ENCODE data around the gene SPNS2. TPM values are rescaled to one million over a fixed set of nuclear protein-coding genes. Genes with fewer than 3 reads are reported as not detected.

The SPNS2 gene
- total RNA-seq, 1 donor from 2014 or later = 45.6 TPM

DNA sequence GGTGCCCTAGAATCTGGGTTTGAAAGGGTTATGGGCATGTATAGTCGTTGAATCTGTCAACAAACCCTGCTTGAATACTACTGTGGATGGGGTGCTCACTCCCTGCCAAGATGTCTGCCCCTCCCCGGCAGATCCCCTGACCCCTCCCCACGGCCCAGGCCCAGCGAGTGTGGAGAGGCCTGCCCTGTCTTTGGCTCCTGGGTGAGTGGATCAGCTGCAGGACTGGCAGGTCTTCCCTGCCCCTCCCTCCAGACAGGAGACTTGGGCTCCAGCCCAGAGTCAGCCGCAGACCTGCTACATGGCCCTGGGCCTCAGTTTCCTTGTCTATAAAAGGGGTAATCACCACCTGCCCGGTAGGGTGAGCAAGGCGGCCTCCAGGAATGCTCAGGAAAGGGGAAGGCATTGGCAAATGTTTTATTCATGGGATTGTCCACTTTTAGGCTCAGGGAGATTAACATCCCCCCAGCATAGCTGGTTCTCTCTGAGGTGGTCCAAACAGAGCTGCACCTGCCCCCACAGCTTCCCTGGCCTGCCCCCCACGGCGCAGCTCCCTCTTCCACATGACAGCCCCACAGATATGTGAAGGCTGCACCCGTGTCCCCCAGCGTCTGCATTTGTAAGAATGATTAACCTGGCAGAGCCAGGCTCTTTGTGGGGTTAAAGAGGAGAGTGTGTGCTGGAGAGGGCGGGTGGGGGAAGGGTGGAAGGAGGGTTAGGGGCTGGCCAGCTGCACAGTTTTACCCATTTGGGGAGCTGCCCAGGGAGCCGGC, 18.5 kb upstream of the SPNS2 start:
- no peak for DNase-seq (ENCODE audit: low read depth in 2 of 2)

DNA sequence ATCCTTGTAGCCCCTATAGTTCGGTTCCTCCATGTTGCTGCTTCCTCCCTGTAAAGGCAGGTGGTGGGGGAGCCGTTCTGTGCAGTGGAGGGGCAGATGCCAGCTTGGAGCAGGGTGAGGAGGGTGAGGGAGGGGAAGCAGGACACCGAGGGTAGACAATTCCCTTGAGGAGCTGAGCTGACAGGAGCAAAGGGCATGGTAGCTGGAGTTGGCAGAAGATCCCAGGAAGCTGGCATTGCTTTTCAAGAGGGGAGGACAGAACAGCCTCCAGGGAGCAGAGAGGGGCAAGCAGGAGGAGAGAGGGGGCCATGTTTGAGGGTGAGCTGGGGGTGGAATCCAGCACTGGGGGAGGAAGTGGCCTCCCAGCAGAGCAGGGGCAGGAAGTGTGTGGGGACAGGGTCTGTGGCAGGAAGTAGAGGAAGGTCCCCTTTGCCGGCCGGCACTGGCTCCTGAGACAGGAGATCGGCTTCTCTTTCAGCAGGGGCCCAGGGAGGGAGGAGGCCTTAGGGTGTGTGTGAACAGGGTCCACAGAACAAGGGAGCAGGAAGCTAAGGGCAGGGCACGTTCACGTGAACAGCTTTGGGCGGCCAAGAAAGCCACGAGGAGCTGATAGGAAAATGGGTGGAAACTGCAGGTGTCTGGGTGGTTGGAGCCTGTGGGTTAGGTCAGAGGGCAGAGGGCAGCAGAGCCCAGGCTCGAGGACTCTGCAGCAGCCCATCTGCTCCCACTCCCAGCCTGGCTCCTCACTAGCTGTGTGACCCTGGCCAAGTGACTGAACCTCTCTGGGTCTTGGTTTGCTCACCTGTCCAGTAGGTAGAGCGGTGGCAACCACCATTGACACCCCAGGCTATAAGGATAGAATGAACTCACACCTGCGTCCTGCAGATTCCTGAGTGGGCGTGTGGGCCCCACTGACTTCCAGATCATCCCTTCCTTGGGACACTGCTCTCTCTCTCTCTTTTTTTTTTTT, 17.5 kb upstream of the SPNS2 start:
- no peak for DNase-seq (ENCODE audit: low read depth in 2 of 2)

DNA sequence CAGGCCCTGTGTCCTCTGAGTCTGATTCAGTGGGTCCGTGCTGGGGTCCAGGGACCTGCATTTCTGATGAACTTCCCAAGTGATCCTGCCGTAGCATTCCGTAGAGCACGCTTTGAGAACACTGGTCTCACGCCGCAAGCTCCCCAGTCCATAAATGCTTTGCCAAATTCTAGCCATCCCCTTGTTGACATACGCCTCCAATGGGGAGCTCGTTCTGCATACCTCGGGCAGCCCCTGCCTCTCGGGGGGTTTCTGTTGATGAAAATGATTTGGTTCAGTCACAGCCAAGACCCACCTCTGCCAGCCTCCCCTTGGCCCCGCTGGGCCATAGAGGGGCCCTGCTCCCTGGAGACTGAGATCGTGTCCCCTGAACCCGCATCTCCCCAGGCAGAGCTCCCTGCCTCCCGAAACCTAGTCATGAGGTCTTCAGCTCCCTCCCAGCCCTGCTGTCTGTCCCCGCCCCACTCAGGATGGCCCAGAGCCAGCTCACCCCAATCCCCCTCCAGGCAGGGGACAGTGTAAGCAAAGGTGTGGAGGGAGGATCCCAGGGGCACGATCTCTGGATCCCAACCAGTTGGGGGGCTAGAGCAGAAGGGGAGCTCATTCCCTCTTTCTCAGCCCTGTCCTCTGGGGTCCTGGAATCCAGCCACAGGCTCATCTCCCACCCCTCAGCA, 16.2 kb upstream of the SPNS2 start:
- no peak for DNase-seq (ENCODE audit: low read depth in 2 of 2)

DNA sequence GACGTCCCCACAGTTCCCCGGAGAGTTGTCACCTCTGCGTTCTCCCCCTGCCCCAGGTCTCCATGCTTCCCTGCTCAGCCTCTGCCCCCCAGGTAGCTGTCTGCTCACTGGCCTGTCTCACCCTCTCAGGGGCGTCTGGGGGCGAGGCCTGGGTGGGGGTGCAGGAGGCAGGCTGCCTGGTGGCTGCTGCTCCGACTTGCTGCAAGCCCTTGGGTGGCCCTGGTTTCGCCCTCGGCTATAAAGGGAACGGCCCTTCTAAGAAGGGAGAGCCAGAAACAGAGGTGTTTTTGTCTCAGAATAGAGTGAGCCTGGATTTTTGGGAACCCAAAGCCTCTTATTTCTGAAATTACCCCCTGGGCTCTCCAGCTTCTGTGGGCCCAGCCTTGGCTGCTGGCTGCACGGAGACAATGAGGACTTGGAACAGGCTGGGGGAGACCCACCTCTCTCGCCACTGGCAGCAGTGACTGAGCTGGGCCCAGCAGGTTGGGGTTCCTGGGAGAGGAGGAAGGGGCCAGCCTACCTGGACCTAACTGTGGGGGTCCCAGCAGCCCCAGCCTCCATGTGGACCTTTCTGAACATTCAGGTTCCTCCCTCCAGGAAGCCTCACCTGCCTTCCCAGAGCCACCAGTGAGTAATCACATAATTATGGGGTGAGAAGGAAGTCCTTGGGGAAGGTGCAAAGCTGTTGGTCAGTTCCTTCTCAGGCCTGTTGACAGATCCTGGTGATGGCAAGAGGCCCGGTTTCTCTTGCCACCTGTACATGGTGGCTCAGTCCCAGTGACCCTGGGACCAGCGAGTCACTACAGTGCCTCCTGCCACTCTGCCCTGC, 15.5 kb upstream of the SPNS2 start:
- DNase-seq (ENCODE audit: low read depth in 2 of 2) = peak in 1 of 2 donors; percentile 55

DNA sequence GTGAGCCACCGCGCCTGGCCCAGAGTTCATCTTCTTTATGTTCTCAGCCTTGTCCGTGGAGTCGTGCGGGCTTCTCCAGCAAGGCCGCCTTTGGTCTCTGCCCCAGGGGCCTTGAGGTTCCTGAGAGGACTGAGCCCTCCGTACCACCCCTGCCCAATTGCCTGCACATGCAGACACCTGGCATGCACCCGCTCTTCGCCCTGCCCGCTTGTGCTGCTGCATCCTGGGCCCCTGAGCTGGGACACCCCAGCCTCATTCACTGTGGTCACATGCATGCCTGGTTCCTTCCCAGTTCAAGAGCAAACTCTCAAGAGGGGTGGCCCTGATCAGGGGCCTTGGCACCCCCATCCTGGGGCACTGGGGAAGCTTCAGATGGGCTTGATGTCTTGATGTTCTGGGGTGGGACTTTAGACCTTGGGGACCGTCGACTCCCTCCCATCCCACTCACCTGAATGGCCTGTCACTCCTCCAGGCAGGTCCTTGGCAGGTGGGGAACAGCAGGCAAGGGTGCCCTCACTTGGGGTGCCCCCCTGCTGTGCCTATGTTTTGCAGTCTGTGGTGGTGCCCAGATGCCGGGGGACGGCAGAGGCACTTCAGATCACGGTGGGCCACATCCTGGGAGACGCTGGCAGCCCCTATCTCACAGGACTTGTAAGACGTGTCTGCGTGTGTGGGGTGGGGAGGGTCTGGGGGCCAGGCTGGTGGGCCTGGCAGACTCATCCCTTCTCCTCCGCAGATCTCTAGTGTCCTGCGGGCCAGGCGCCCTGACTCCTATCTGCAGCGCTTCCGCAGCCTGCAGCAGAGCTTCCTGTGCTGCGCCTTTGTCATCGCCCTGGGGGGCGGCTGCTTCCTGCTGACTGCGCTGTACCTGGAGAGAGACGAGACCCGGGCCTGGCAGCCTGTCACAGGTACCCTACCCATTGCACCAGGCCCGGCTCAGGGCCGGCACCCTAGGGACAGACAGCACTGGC, 12.7 kb upstream of the SPNS2 start:
- peak in 1 of 2 donors; percentile 52 for DNase-seq (ENCODE audit: low read depth in 2 of 2)

DNA sequence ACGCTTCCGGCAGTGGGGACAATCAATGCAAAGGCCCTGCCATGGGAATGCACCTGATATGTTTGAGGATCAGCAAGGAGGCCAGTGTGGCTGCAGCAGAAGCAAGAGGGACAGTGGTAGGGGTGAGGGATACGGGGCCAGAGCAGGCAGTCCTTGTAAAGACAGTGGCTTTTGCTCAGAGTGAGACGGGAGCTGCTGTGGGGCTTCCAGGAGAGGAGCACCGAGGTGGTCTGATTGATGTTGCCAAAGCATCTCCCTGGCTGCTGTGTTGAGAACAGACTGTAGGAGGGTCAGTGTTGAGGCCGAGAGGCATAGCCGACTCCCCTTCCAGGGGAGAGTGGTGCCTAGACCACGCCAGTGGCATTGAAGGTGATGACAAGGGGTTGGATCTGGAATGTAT, 11.4 kb upstream of the SPNS2 start:
- DNase-seq (ENCODE audit: low read depth in 2 of 2) = no peak

DNA sequence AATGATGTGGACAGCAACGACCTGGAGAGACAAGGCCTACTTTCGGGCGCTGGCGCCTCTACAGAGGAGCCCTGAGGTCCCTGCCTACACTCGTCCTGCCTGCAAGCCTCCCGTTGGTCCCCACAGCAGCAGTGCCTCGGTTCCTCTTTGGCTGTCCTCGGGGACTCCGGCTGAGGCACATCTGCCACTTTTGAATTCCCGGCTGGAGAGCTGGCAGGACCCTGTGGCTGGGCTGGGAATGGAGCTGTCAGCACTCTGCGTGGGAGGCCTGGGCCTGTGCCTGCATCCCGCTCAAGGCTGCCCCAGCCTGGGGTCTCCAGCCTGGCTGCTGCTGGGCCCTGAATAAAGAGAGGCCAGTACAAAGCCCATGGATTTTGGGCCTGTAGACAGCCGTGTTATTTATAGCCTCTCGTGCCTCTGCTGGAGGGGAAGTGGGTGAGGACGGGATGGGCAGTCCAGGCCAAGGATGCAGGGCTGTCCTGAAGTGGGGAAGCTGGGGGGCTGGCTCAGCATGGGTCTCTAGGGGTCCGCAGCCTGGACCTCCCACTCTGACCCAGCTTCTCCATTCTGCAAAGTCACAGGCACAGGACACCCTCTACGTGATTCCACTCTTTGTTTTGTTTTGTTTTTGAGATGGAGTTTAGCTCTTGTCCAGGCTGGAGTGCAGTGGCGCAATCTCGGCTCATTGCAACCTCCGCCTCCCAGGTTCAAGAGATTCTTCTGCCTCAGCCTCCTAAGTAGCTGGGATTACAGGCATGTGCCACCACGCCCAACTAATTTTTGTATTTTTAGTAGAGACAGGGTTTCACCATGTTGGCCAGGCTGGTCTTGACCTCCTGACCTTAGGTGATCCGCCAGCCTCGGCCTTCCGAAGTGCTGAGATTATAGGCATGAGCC, 10.6 kb upstream of the SPNS2 start:
- DNase-seq (ENCODE audit: low read depth in 2 of 2) = no peak

DNA sequence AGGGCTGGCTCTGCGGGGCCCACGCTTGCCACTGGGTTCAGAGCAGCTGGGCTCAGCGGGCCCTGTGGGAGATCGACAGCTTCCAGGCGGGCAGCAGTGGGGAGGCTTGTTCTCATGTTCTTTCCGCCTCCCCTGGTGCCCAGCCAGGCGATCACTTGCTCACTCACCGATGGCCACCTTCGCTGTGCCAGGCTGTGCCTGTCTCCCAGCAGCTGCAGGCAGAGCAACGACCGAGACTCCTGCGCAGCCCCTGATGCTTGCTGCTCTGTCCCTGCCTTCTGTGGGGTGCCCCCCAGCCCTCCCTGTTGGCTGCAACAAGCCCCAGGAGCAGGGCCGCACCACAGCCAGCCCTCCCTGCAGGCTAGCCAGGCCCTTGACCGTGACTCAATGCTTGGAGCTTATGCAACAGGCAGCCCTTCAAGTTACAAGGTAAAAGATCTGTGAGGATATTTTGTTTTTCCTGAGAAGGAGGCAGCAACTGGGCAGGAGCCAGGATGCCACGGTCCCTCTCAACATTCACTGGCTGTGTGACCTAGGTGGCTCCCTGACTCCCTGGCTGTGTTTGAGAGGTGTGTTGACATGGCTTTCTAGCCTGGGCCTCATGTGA, 9.6 kb upstream of the SPNS2 start:
- DNase-seq (ENCODE audit: low read depth in 2 of 2) = no peak

DNA sequence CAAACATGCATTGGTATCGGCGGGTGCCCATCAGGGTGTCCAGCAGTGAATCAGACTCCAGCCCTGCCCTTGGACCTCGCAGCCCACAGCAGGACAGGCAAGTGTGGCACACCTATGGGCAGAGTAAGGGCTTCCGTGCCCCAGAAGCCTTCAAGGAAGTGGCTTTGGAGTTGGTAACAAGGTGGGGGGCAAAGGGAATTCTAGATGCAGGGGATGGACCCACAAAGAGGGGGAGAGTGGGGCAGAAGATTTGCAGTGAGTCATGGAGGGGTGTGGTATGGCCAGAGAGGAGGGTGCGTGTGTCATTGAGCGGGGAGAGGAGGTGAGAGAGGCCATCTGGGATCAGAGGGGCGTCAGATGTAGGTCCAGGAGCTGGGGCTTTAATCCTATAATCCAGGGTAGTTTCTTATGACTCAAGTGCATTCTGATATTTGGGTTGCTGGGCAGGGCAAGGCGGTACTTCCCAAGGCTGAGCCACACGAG, 8.5 kb upstream of the SPNS2 start:
- no peak for DNase-seq (ENCODE audit: low read depth in 2 of 2)

DNA sequence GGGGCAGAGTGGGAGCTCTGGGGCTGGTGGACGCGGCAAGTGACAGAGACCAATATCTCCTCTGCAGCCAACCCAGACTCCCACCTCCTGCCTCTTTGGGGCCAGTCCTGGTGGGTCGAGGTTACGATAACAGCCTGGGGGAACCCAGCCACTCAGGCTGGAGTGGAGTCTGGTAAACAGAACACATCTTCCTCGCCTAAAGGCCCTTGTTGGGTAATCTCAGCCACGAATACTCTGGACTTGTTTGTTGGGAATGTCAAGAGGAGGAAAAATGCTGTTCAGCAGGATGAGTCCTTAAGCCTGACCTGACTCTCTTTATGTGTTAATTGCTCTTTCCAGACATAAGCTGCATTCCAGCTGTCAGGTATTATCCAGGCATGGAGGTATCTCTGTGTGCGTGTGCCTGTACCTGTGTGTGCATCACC, 8.0 kb upstream of the SPNS2 start:
- no peak for DNase-seq (ENCODE audit: low read depth in 2 of 2)

DNA sequence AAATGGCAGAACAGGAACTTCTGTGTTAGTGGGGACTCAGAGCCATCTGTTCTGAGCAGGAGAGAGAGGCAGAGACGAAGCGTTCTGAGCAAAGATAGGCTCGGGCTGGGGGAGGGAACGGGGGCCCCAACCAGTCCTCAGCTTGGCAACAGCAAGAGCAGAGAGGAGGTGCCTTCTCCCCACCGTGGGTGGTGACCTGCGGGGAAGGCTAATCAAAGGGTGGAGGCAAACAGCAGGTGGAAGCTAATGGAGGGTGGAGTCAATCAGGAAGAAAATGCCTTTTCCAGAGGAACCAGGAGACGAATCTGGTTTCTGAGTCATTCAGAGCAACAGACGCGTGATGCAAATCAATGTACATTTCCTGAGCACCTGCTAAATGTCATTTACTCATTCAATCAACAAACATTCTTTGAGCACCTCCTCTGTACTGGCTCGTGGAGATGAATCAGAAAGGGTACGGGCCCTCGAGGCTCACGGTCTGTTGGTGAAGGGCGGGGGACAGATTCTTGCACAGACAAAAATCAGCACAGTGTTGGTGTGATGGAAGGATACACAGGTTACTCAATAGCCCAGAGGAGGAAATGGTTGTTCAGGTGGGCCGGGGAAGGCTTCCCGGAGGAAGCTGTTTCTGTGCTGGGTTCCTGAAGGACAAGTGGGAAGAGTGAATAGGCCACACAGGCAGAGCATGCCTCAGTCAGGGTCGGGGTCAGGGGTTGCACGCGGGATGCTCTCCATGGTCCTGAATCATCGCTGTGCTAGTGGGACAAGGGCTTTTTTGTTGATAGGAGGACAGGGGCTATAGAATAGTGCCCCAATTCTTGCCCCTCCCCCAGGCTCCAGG, 5.7 kb upstream of the SPNS2 start:
- DNase-seq (ENCODE audit: low read depth in 2 of 2) = peak in 1 of 2 donors; percentile 72

DNA sequence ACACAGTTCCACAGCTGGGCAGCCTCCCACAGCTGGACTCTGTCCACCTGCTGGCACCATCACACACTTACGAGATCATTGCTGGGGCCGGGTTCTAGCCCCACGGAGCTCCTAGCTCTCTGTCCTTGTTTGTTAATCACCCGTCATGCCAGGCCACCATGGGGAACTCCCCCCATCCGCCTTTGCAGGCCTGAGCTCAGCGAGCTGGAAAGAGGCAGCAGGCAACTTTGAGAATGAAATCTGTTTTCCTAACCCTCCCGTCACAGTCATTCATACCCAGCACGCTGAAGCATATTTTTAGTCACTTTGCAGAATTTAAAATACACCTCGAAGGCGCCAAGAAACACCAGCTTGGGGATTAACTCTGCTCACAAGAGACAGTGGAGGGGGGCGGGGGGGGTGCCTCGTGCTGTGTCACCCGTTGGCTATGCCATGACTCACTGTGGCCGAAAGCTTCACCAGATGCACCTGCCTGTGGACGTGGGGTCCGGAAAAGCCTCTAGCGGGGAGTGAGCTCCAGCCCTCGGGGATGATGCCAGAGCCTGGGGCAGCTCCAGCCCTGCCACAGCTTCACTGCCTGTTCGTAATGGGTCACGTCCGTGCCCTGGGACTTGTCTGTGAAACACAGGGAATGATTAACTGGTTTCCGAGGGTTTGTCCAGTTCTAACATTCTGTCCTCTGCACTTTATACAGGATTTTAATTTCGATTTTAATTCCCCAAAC, 1.4 kb upstream of the SPNS2 start:
- DNase-seq (ENCODE audit: low read depth in 2 of 2) = peak in 1 of 2 donors; percentile 55

DNA sequence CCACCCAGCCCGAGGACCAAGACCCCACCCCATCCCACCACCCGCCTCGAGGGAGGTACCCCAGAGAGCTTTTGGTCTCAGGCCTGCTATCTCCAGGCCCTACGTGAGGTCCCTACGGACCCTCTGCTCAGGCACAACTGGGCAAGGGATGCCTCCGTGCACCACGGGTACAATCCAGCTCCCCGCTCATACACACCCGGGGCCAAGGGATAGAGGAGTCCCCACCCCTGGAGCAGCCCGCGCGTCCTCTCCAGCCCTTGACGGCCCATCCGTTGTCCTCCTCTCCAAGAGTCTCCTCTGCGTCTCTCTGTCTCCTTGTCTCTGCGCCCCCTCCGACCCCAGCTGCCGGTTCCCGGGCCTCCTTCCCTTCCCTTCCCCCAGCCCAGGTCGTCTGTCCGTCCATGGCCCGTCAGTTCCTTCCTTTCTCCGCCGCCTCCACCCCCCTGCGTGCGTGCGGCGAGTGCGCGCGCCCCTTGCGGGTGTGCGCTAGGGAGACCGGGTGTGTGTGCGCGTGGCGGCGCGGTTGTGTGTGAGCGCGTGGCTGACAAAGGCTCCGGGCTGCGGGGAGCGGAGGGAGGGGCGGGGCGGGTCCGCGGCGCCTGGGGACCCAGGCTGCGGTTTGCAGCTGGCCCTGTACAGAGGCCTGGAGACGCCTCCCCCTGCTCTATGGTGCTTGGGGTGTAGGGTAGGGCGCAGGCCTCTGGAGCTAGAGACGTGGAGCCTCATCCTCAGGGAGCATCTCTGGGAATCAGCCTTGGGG, 930 bp downstream of the SPNS2 start:
- peak in 1 of 2 donors; percentile 76 for DNase-seq (ENCODE audit: low read depth in 2 of 2)

DNA sequence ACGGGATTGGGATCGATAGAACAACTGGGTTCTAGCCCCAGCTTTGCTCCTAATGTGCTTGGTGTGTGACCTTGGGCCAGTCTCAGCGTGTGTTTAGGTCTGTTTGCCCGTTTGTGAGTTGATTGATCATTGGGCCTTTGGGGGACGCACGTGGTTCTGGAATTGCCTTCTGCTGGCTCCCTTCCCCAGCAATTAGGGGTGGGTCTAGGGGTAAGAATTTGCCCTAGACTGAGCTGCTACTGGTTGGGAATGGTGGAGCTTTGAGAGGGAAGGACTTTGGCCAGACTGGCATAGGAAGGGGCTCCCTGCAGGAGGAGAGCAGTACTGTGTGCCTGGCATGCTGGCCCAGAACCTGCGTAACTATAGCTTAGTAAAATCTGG, 1.5 kb downstream of the SPNS2 start:
- peak in 1 of 2 donors; percentile 52 for DNase-seq (ENCODE audit: low read depth in 2 of 2)

DNA sequence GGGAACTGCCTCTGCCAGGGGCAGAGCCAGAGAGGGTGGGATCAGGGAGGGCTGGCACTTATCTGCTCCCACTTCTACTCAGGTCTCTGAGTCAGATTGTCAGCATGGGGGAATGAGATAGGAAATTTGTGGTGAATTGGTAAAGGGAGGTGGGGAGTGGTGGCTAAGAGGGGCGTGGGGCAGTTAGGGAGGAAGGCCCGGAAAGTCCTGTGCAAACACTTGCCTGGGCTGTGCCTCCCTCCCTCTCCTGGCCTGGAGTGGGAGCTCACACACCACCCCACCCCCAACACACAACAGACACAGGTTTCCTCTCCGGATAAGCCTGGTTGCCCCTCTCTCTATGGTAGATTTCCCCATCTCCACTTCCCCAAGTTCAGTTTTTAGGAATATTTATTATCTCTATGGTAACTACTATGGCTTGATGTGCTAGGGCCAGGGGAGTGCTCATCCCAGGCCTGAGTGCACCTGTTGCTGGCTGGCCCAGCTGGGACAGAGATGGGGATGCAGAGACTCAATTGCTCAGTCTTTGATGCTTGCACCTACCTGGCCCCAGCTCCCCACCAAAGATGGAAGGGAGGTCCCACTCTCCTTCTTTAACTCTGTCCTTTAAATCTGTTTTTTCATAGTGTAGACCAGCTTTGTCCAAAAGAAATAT, 2.7 kb downstream of the SPNS2 start:
- DNase-seq (ENCODE audit: low read depth in 2 of 2) = peak; percentile 98
